ENCODE data around the gene CAPRIN2. TPM values are rescaled to one million over a fixed set of nuclear protein-coding genes. Genes with fewer than 3 reads are reported as not detected.

The CAPRIN2 gene
- polyA plus RNA-seq, 1 donor from 2014 or later = 132 TPM

DNA sequence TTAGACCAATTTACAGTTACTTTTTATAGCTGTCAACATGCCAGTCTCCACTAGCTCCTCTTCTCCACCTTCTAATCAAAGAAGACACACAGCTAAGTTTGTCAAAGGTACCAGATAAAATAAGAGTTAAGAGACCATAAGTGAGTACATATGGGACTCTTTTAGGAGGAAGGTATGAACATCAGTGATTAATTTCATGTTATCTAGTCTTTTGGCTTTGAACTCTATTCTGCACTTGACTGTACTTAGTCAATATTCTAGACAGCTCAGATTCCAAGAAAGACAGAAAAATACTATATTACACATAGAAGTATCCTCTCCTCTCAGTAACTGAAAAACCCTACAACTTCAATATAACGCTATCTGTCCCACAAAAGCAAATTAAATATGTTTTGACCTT is 28.1 kb downstream of the CAPRIN2 start:
- no peak overlapping the region for H3K9ac ChIP-seq (ENCODE audit: low read length)
- no peaks in the 10 kb centered on the region for H3K79me2 ChIP-seq (replicated peaks; ENCODE audit: insufficient read depth, low read length)
- no peaks in the 10 kb centered on the region for H3K36me3 ChIP-seq (ENCODE audit: insufficient read depth, low read length)

DNA sequence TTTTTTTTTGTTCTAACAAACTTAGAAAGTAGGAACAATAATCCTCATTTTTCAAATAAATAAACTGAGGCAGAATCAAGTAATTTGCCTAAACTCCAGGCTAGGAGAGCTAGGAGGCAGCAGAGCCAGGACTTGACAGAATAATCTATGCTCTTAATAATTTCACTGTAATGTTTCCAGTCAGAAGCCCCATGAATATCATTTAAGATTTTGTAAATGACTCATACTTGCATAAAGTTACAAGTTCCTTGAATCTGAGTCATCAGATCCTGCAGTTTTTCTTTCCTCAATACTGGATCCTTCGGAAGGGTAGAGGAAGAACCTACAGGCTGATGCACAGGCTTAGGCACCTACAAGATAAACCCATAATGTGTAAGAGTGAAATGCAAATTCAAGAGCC is 29.0 kb downstream of the CAPRIN2 start:
- Histone ChIP-seq H3K9me3 (ENCODE audit: low read length) (no peaks in the 10 kb centered on the region), H3K27ac (ENCODE audit: low read length) (no peak overlapping the region), H3K4me3 (ENCODE audit: low read length) (no peak overlapping the region), H4K20me1 (ENCODE audit: insufficient read depth) (no peaks in the 10 kb centered on the region), H3K36me3 (ENCODE audit: insufficient read depth, low read length) (no peaks in the 10 kb centered on the region), H3K79me2 (replicated peaks; ENCODE audit: insufficient read depth, low read length) (no peaks in the 10 kb centered on the region), H3K9me2 (ENCODE audit: insufficient read depth, low read length) (no peaks in the 10 kb centered on the region), H3K9ac (ENCODE audit: low read length) (no peak overlapping the region), H3K4me2 (ENCODE audit: low read length) (no peak overlapping the region), H2AFZ (ENCODE audit: low read depth, low read length) (no peak overlapping the region), H3K27me3 (ENCODE audit: insufficient read depth, low read depth, low read length) (no peaks in the 10 kb centered on the region), H3F3A (ENCODE audit: insufficient read depth, low read length, poor library complexity, severe bottlenecking) (no peaks in the 10 kb centered on the region)
- TF ChIP-seq EP300 (conservative IDR thresholded peaks at IDR 0.05; ENCODE audit: poor library complexity, severe bottlenecking) (no peak), TAF1 (IDR thresholded peaks at IDR 0.05; ENCODE audit: low read depth) (no peak), MXI1 (conservative IDR thresholded peaks at IDR 0.05; ENCODE audit: poor library complexity, severe bottlenecking) (no peak), EZH2 (IDR thresholded peaks at IDR 0.05; ENCODE audit: borderline replicate concordance, insufficient read depth, low read length, poor library complexity, severe bottlenecking) (no peak), POLR2AphosphoS5 (IDR thresholded peaks at IDR 0.05) (no peak), RAD21 (conservative IDR thresholded peaks at IDR 0.05) (no peak), SMC3 (conservative IDR thresholded peaks at IDR 0.05; ENCODE audit: poor library complexity) (no peak)
- TF ChIP-seq, protein P1, sequence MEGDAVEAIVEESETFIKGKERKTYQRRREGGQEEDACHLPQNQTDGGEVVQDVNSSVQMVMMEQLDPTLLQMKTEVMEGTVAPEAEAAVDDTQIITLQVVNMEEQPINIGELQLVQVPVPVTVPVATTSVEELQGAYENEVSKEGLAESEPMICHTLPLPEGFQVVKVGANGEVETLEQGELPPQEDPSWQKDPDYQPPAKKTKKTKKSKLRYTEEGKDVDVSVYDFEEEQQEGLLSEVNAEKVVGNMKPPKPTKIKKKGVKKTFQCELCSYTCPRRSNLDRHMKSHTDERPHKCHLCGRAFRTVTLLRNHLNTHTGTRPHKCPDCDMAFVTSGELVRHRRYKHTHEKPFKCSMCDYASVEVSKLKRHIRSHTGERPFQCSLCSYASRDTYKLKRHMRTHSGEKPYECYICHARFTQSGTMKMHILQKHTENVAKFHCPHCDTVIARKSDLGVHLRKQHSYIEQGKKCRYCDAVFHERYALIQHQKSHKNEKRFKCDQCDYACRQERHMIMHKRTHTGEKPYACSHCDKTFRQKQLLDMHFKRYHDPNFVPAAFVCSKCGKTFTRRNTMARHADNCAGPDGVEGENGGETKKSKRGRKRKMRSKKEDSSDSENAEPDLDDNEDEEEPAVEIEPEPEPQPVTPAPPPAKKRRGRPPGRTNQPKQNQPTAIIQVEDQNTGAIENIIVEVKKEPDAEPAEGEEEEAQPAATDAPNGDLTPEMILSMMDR (IDR thresholded peaks at IDR 0.05; ENCODE audit: poor library complexity, severe bottlenecking) = no peak
- TF ChIP-seq, protein P2, sequence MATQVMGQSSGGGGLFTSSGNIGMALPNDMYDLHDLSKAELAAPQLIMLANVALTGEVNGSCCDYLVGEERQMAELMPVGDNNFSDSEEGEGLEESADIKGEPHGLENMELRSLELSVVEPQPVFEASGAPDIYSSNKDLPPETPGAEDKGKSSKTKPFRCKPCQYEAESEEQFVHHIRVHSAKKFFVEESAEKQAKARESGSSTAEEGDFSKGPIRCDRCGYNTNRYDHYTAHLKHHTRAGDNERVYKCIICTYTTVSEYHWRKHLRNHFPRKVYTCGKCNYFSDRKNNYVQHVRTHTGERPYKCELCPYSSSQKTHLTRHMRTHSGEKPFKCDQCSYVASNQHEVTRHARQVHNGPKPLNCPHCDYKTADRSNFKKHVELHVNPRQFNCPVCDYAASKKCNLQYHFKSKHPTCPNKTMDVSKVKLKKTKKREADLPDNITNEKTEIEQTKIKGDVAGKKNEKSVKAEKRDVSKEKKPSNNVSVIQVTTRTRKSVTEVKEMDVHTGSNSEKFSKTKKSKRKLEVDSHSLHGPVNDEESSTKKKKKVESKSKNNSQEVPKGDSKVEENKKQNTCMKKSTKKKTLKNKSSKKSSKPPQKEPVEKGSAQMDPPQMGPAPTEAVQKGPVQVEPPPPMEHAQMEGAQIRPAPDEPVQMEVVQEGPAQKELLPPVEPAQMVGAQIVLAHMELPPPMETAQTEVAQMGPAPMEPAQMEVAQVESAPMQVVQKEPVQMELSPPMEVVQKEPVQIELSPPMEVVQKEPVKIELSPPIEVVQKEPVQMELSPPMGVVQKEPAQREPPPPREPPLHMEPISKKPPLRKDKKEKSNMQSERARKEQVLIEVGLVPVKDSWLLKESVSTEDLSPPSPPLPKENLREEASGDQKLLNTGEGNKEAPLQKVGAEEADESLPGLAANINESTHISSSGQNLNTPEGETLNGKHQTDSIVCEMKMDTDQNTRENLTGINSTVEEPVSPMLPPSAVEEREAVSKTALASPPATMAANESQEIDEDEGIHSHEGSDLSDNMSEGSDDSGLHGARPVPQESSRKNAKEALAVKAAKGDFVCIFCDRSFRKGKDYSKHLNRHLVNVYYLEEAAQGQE (IDR thresholded peaks at IDR 0.05; ENCODE audit: borderline replicate concordance) = no peak

More for the DNA sequence above, 28.1 kb downstream of the CAPRIN2 start:
- no peaks in the 10 kb centered on the region for H3F3A ChIP-seq (ENCODE audit: insufficient read depth, low read length, poor library complexity, severe bottlenecking)
- no peak overlapping the region for H3K4me3 ChIP-seq (ENCODE audit: low read length)
- no peak overlapping the region for H3K4me2 ChIP-seq (ENCODE audit: low read length)
- no peak overlapping the region for H2AFZ ChIP-seq (ENCODE audit: low read depth, low read length)
- no peak overlapping the region for H3K27ac ChIP-seq (ENCODE audit: low read length)
- H3K9me3 ChIP-seq (ENCODE audit: low read length) = no peaks in the 10 kb centered on the region
- no peaks in the 10 kb centered on the region for H3K27me3 ChIP-seq (ENCODE audit: insufficient read depth, low read depth, low read length)
- no peak for TF ChIP-seq EP300 (conservative IDR thresholded peaks at IDR 0.05; ENCODE audit: poor library complexity, severe bottlenecking)
- TF ChIP-seq RAD21 (conservative IDR thresholded peaks at IDR 0.05) = no peak
- no peak for TF ChIP-seq TAF1 (IDR thresholded peaks at IDR 0.05; ENCODE audit: low read depth)
- TF ChIP-seq SMC3 (conservative IDR thresholded peaks at IDR 0.05; ENCODE audit: poor library complexity) = no peak
- no peak for TF ChIP-seq MXI1 (conservative IDR thresholded peaks at IDR 0.05; ENCODE audit: poor library complexity, severe bottlenecking)
- no peak for TF ChIP-seq EZH2 (IDR thresholded peaks at IDR 0.05; ENCODE audit: borderline replicate concordance, insufficient read depth, low read length, poor library complexity, severe bottlenecking)
- no peak for TF ChIP-seq POLR2AphosphoS5 (IDR thresholded peaks at IDR 0.05)
- TF ChIP-seq, protein P1 (IDR thresholded peaks at IDR 0.05; ENCODE audit: poor library complexity, severe bottlenecking) = no peak
- TF ChIP-seq, protein P2 (IDR thresholded peaks at IDR 0.05; ENCODE audit: borderline replicate concordance) = no peak
- H4K20me1 ChIP-seq (ENCODE audit: insufficient read depth) = no peaks in the 10 kb centered on the region
- no peaks in the 10 kb centered on the region for H3K9me2 ChIP-seq (ENCODE audit: insufficient read depth, low read length)
